HepG2 (cell line): ENCODE results near the gene NCOA6. TPM values are rescaled to one million over a fixed set of nuclear protein-coding genes. Genes with fewer than 3 reads are reported as not detected.
A peak's percentile ranks its signal among the peaks of the same experiment; 100 is the strongest.

Source experiments
- CC2D1A ChIP-seq: sonication (generic); formaldehyde crosslinking; IDR thresholded peaks from 2 replicates; pipeline ENCODE4 v1.8.1; 2023; ENCODE audit warnings: mild to moderate bottlenecking, missing genetic modification reagents
- FOSL1 ChIP-seq: sonication (generic); formaldehyde crosslinking; IDR thresholded peaks from 2 replicates; pipeline ENCODE4 v1.9.0; 2021; ENCODE audit warnings: missing genetic modification reagents, borderline replicate concordance
- FOXC1 ChIP-seq: sonication (generic); formaldehyde crosslinking; IDR thresholded peaks from 2 replicates; pipeline ENCODE4 v1.8.0; 2022; ENCODE audit warnings: mild to moderate bottlenecking, missing genetic modification reagents, borderline replicate concordance
- GFI1 ChIP-seq: sonication (generic); formaldehyde crosslinking; IDR thresholded peaks from 2 replicates; pipeline ENCODE4 v1.5.0; 2020; ENCODE audit warnings: missing genetic modification reagents, mild to moderate bottlenecking, borderline replicate concordance
- JUNB ChIP-seq: sonication (generic); formaldehyde crosslinking; IDR thresholded peaks from 2 replicates; pipeline ENCODE4 v1.8.0; 2022; ENCODE audit warnings: missing genetic modification reagents, mild to moderate bottlenecking, borderline replicate concordance
- MXD4 ChIP-seq: IDR thresholded peaks from 2 replicates; pipeline ENCODE4 v1.6.1; 2016; ENCODE audit warnings: mild to moderate bottlenecking, missing biosample characterization, missing genetic modification reagents
- NFATC3 ChIP-seq: sonication (generic); formaldehyde crosslinking; IDR thresholded peaks from 2 replicates; pipeline ENCODE4 v1.5.1; 2020; ENCODE audit warnings: mild to moderate bottlenecking, missing genetic modification reagents
- NR2C2 ChIP-seq: sonication (generic); formaldehyde crosslinking; IDR thresholded peaks from 2 replicates; pipeline ENCODE4 v1.4.0; 2020; ENCODE audit warnings: missing genetic modification reagents, mild to moderate bottlenecking, moderate library complexity, borderline replicate concordance
- PHF8 ChIP-seq: sonication (generic); formaldehyde crosslinking; IDR thresholded peaks from 2 replicates; pipeline ENCODE4 v1.5.0; 2020; ENCODE audit warnings: missing genetic modification reagents
- SCMH1 ChIP-seq: sonication (generic); formaldehyde crosslinking; IDR thresholded peaks from 2 replicates; pipeline ENCODE4 v1.9.0; 2021; ENCODE audit warnings: missing genetic modification reagents, mild to moderate bottlenecking, borderline replicate concordance
- SETDB1 ChIP-seq: sonication (generic); formaldehyde crosslinking; IDR thresholded peaks from 2 replicates; pipeline ENCODE4 v1.5.1; 2020; ENCODE audit warnings: missing genetic modification reagents, mild to moderate bottlenecking, borderline replicate concordance
- U2AF2 ChIP-seq: fragments of 200-400 bp; formaldehyde crosslinking; IDR thresholded peaks from 2 replicates; pipeline ENCODE4 v1.6.1; 2017; ENCODE audit warnings: low read depth, mild to moderate bottlenecking, low read length
- ZKSCAN8 ChIP-seq: IDR thresholded peaks from 2 replicates; pipeline ENCODE4 v1.6.1; 2016; ENCODE audit warnings: borderline replicate concordance, missing genetic modification reagents, missing compliant biosample characterization
- ZNF232 ChIP-seq: sonication (generic); formaldehyde crosslinking; IDR thresholded peaks from 2 replicates; pipeline ENCODE4 v1.4.0; 2020; ENCODE audit warnings: missing genetic modification reagents, borderline replicate concordance
- ZNF235 ChIP-seq: sonication (generic); formaldehyde crosslinking; IDR thresholded peaks from 2 replicates; pipeline ENCODE4 v1.8.1; 2023; ENCODE audit warnings: mild to moderate bottlenecking, missing genetic modification reagents, borderline replicate concordance
- ZNF33A ChIP-seq: sonication (generic); formaldehyde crosslinking; IDR thresholded peaks from 2 replicates; pipeline ENCODE4 v1.5.1; 2020; ENCODE audit warnings: missing genetic modification reagents, mild to moderate bottlenecking, moderate library complexity, borderline replicate concordance
- ZNF367 ChIP-seq: sonication (generic); formaldehyde crosslinking; IDR thresholded peaks from 2 replicates; pipeline ENCODE4 v1.4.0; 2020; ENCODE audit warnings: missing genetic modification reagents, borderline replicate concordance
- ZNF451 ChIP-seq: sonication (generic); formaldehyde crosslinking; IDR thresholded peaks from 2 replicates; pipeline ENCODE4 v1.5.0; 2020; ENCODE audit warnings: mild to moderate bottlenecking, missing genetic modification reagents
- polyA plus RNA-seq, 8 experiments: library from polyadenylated mRNA; depleted of rRNA in 3 of 8; stranded (reverse) in 7 of 8; unstranded in 1 of 8; fragments of >200 nt; fragmentation: Illumina TruSeq in 4 of 8; extraction: Trizol in 4 of 8; gene quantifications; 2 replicates each; pipeline versions ENCODE4 v1.2.1 to v1.2.3, GENCODE V29; 2011 to 2016; ENCODE audit warnings: low read depth in 4 of 8, missing spikeins in 1 of 8, mixed read lengths in 1 of 8; ENCODE audit not compliant: insufficient read depth in 1 of 8
- total RNA-seq, 5 experiments: library from RNA; depleted of rRNA; stranded (reverse); fragments of >200 nt; fragmentation: Illumina TruSeq; extraction: Trizol; gene quantifications; 2 replicates each; pipeline ENCODE4 v1.2.3, GENCODE V29; 2016; ENCODE audit warnings: low read depth in 1 of 5
- TF ChIP-seq, protein P1 (sequence below): sonication (generic); formaldehyde crosslinking; IDR thresholded peaks from 2 replicates; pipeline ENCODE4 v1.4.0; 2020; ENCODE audit warnings: missing genetic modification reagents, borderline replicate concordance
- TF ChIP-seq, protein P2 (sequence below): sonication (generic); formaldehyde crosslinking; conservative IDR thresholded peaks from 2 replicates; pipeline ENCODE4 v1.8.1; 2023; ENCODE audit warnings: missing genetic modification reagents
- TF ChIP-seq, protein P3 (sequence below): sonication (generic); formaldehyde crosslinking; IDR thresholded peaks from 2 replicates; pipeline ENCODE4 v1.4.0; 2020; ENCODE audit warnings: missing genetic modification reagents, low read depth, mild to moderate bottlenecking, borderline replicate concordance
- TF ChIP-seq, protein P4 (sequence below): sonication (generic); formaldehyde crosslinking; IDR thresholded peaks from 2 replicates; pipeline ENCODE4 v1.8.1; 2022; ENCODE audit warnings: mild to moderate bottlenecking, missing genetic modification reagents

Gene NCOA6
- total and polyA plus RNA-seq, 2 of the 13 experiments (the other 11 are each of a cell fraction or from before 2014, with no cell fraction given) = 11.2 to 29.3 TPM

DNA sequence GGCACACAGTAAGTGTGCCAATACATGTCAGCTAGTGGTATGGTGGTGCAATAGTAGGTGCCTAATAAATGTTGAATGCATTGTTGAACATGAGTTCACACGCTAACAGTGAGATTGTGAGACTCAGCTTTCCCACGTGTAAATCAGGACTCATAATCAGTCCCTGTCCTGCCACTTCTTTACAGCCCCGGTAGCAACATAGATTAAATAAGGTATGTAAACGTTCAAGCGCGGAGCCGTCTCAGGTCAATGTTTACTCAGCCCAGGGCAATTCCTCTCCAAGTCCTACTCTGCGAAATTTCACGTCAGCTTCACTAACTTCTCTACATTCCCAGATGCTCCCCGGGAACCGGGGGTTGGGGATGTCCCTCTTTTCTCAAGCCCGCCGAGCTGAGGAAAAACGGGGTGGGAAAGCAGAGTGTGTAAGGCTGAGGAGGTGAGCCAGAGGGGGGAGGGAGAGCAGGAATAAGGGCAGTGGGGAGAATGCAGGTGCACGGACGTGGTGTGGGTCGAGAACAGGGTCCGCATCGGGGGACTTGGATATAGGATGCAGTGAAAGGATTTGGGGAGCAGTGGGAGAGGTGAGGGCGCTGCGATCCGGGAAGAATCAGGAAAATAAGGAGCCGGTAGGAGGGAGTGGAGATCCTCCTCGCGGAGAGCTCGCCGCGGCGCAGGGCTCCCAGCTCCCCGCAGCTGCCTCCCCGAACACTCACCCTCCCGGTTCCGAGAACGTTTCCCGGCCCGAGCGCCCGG, 121.9 kb downstream of the NCOA6 start (continued):
- TF ChIP-seq, protein P1, sequence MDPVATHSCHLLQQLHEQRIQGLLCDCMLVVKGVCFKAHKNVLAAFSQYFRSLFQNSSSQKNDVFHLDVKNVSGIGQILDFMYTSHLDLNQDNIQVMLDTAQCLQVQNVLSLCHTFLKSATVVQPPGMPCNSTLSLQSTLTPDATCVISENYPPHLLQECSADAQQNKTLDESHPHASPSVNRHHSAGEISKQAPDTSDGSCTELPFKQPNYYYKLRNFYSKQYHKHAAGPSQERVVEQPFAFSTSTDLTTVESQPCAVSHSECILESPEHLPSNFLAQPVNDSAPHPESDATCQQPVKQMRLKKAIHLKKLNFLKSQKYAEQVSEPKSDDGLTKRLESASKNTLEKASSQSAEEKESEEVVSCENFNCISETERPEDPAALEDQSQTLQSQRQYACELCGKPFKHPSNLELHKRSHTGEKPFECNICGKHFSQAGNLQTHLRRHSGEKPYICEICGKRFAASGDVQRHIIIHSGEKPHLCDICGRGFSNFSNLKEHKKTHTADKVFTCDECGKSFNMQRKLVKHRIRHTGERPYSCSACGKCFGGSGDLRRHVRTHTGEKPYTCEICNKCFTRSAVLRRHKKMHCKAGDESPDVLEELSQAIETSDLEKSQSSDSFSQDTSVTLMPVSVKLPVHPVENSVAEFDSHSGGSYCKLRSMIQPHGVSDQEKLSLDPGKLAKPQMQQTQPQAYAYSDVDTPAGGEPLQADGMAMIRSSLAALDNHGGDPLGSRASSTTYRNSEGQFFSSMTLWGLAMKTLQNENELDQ = no peak
- TF ChIP-seq U2AF2 = no peak
- TF ChIP-seq JUNB = peak; percentile 45; the same call in 1 of the 2 replicates
- TF ChIP-seq GFI1 (CRISPR knock-in tag) = peak; percentile 89
- TF ChIP-seq PHF8 = no peak; the same call in 1 of the 2 replicates
- TF ChIP-seq FOXC1 = peak; percentile 74
- TF ChIP-seq ZNF232 (CRISPR knock-in tag) = peak; percentile 67; the same call in 1 of the 2 replicates
- TF ChIP-seq, protein P2, sequence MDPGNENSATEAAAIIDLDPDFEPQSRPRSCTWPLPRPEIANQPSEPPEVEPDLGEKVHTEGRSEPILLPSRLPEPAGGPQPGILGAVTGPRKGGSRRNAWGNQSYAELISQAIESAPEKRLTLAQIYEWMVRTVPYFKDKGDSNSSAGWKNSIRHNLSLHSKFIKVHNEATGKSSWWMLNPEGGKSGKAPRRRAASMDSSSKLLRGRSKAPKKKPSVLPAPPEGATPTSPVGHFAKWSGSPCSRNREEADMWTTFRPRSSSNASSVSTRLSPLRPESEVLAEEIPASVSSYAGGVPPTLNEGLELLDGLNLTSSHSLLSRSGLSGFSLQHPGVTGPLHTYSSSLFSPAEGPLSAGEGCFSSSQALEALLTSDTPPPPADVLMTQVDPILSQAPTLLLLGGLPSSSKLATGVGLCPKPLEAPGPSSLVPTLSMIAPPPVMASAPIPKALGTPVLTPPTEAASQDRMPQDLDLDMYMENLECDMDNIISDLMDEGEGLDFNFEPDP = no peak
- no peak for TF ChIP-seq CC2D1A (CRISPR knock-in tag)
- TF ChIP-seq SETDB1 (CRISPR knock-in tag) = no peak
- peak; percentile 66; the same call in 1 of the 2 replicates for TF ChIP-seq ZNF451 (CRISPR knock-in tag)
- no peak for TF ChIP-seq ZNF235
- TF ChIP-seq, protein P3, sequence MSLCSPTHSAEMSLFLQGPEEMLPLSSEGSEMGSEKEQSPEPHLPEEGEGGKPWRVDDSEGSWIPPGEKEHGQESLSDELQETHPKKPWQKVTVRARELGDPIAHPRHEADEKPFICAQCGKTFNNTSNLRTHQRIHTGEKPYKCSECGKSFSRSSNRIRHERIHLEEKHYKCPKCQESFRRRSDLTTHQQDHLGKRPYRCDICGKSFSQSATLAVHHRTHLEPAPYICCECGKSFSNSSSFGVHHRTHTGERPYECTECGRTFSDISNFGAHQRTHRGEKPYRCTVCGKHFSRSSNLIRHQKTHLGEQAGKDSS = peak; percentile 43; the same call in 1 of the 2 replicates
- no peak; the same call in 1 of the 2 replicates for TF ChIP-seq NFATC3 (CRISPR knock-in tag)
- peak; percentile 26; the same call in 1 of the 2 replicates for TF ChIP-seq MXD4 (CRISPR knock-in tag)
- no peak for TF ChIP-seq SCMH1 (CRISPR knock-in tag)
- peak; percentile 12; the same call in 1 of the 2 replicates for TF ChIP-seq ZNF33A (CRISPR knock-in tag)
- no peak for TF ChIP-seq ZNF367 (CRISPR knock-in tag)
- TF ChIP-seq, protein P4, sequence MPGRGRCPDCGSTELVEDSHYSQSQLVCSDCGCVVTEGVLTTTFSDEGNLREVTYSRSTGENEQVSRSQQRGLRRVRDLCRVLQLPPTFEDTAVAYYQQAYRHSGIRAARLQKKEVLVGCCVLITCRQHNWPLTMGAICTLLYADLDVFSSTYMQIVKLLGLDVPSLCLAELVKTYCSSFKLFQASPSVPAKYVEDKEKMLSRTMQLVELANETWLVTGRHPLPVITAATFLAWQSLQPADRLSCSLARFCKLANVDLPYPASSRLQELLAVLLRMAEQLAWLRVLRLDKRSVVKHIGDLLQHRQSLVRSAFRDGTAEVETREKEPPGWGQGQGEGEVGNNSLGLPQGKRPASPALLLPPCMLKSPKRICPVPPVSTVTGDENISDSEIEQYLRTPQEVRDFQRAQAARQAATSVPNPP (CRISPR knock-in tag) = peak; percentile 60; the same call in 1 of the 2 replicates
- TF ChIP-seq NR2C2 (CRISPR knock-in tag) = no peak
- no peak for TF ChIP-seq FOSL1 (CRISPR knock-in tag)
- peak; percentile 100 for TF ChIP-seq ZKSCAN8 (CRISPR knock-in tag)
